Renal cortex interstitium (tissue), 11 donors: ENCODE measurements around the gene USP31. TPM values are rescaled to one million over a fixed set of nuclear protein-coding genes. Genes with fewer than 3 reads are reported as not detected.
A peak's percentile ranks its signal among the peaks of the same experiment; 100 is the strongest.
"Not testable (repeated sequence)": the region's sequence is repeated elsewhere in the genome, so short reads cannot be mapped to it uniquely, and the experiment has no call there.

Experiments
- DNase-seq, 11 donors: peaks; one replicate each; pipeline ENCODE4 v3.0.0-alpha.2; 2013; ENCODE audit warnings: low read depth in 9 of 11, low spot score in 4 of 11; ENCODE audit errors: extremely low read depth in 1 of 11
- polyA plus RNA-seq, 3 donors: library from polyadenylated mRNA; unstranded; fragments of 120-200 nt; gene quantifications; one replicate each; pipeline ENCODE4 v1.2.1, GENCODE V29; 2013; ENCODE audit not compliant: insufficient read length in 3 of 3

The USP31 gene
- polyA plus RNA-seq, 3 donors = 6.4 to 7.7 (median 6.4) TPM

GRCh38 chr16:23163921-23164320 lies 14.7 kb upstream of the USP31 start:
- DNase-seq = no peak

GRCh38 chr16:23160574-23160973 lies 11.3 kb upstream of the USP31 start:
- no peak for DNase-seq

- DNase-seq = no peak
Measured at GRCh38 chr16:23160082-23160481, 10.8 kb upstream of the USP31 start.

GRCh38 chr16:23158114-23158513 lies 8.9 kb upstream of the USP31 start:
- DNase-seq = no peak

- DNase-seq = no peak
Measured at GRCh38 chr16:23156946-23157460, 7.8 kb upstream of the USP31 start.

GRCh38 chr16:23156110-23156509 lies 6.9 kb upstream of the USP31 start:
- no peak for DNase-seq

- DNase-seq = no peak
Measured at GRCh38 chr16:23155445-23156049, 6.3 kb upstream of the USP31 start.

GRCh38 chr16:23152386-23153178 lies 3.3 kb upstream of the USP31 start:
- DNase-seq = no peak

- no peak for DNase-seq
Measured at GRCh38 chr16:23149993-23150364, 727 bp upstream of the USP31 start.

- peak in 1 of 11 donors; percentile 50 for DNase-seq
Measured at GRCh38 chr16:23148513-23149266, 562 bp downstream of the USP31 start.

- DNase-seq = no peak
Measured at GRCh38 chr16:23148166-23148512, 1.1 kb downstream of the USP31 start.

- DNase-seq = no peak
Measured at GRCh38 chr16:23147666-23148065, 1.6 kb downstream of the USP31 start.

- no peak for DNase-seq
Measured at GRCh38 chr16:23146877-23147601, 2.2 kb downstream of the USP31 start.

- DNase-seq = no peak
Measured at GRCh38 chr16:23145608-23146007, 3.6 kb downstream of the USP31 start.

GRCh38 chr16:23145186-23145585 lies 4.1 kb downstream of the USP31 start:
- DNase-seq = no peak

- not testable (repeated sequence) for DNase-seq
Measured at GRCh38 chr16:23144393-23144792, 4.9 kb downstream of the USP31 start.

GRCh38 chr16:23143391-23143790 lies 5.9 kb downstream of the USP31 start:
- no peak for DNase-seq

GRCh38 chr16:23141959-23142740 lies 7.1 kb downstream of the USP31 start:
- no peak for DNase-seq

GRCh38 chr16:23141500-23141899 lies 7.8 kb downstream of the USP31 start:
- DNase-seq = no peak
